Activated CD8-positive, alpha-beta memory T cell treated with anti-CD3 and anti-CD28 coated beads, Interleukin-2, amount 10 ng/mL, durations not matched to agents 7 days and 5 days (primary cell): ENCODE results near the gene MAN1B1. TPM values are rescaled to one million over a fixed set of nuclear protein-coding genes. Genes with fewer than 3 reads are reported as not detected.
"Not testable (repeated sequence)": the region's sequence is repeated elsewhere in the genome, so short reads cannot be mapped to it uniquely, and the experiment has no call there.

Source experiments
- ATAC-seq: fragments of 150-1000 bp; cut with Tn5 transposase; one replicate; pipeline ENCODE4 v1.10.0; 2021; ENCODE audit warnings: moderate library complexity
- CTCF ChIA-PET: fragments of 350-600 bp; sonication (Branson Sonifier 250); formaldehyde crosslinking; loops from one replicate; lab custom pipeline; 2021; ENCODE audit warnings: antibody characterized with exemption; lab: Charles Lee
- DNase-seq: peaks from one replicate; pipeline ENCODE4 v3.0.0-alpha.2; 2020
- H3K27ac Mint-ChIP-seq: one replicate; pipeline ENCODE4 v1.8.0; 2021; ENCODE audit warnings: mild to moderate bottlenecking, mixed read lengths
- H3K27me3 Mint-ChIP-seq: one replicate; pipeline ENCODE4 v1.8.0; 2021; ENCODE audit warnings: mixed read lengths
- H3K36me3 Mint-ChIP-seq: one replicate; pipeline ENCODE4 v1.8.0; 2021; ENCODE audit warnings: mild to moderate bottlenecking, mixed read lengths
- H3K4me1 Mint-ChIP-seq: one replicate; pipeline ENCODE4 v1.8.0; 2021; ENCODE audit warnings: mixed read lengths
- H3K4me3 Mint-ChIP-seq: one replicate; pipeline ENCODE4 v1.8.0; 2021; ENCODE audit warnings: mild to moderate bottlenecking, moderate library complexity, mixed read lengths
- H3K9me3 Mint-ChIP-seq: one replicate; pipeline ENCODE4 v1.8.0; 2022; ENCODE audit warnings: low read depth, mixed read lengths
- total RNA-seq, 2 experiments: library from RNA; stranded (reverse); gene quantifications; one replicate each; pipeline ENCODE4 v1.2.3, GENCODE V29; 2021

MAN1B1 gene
- total RNA-seq, 2 experiments from 2014 or later = 43.8 to 60.6 TPM

- Mint-ChIP-seq H3K4me3 (peak overlapping the region; percentile 83), H3K27me3 (no peaks in the 10 kb centered on the region), H3K9me3 (no peaks in the 10 kb centered on the region), H3K36me3 (peaks cover 5% of the 10 kb centered on the region), H3K27ac (peak overlapping the region; percentile 92), H3K4me1 (peaks cover 30% of the 10 kb centered on the region)
- ATAC-seq (no peak), DNase-seq (peak; percentile 69)
- CTCF ChIA-PET = interaction anchor here (0.7 to 6.6 kb wide), 16 partner anchors 9 to 174 kb away, joined by 3 to 32 read pairs (median 4); partner anchors contain the start of genes ANAPC2, DPP7, MAN1B1 and NRARP
These were observed 40.7 kb downstream of the MAN1B1 start for GRCh38 chr9:137127301-137128157.

- ATAC-seq = peak; percentile 2
- DNase-seq = peak; percentile 59
- Mint-ChIP-seq H3K4me3 (peak overlapping the region; percentile 83), H3K9me3 (no peaks in the 10 kb centered on the region), H3K36me3 (peaks cover 5% of the 10 kb centered on the region), H3K27ac (peak overlapping the region; percentile 92), H3K4me1 (peaks cover 28% of the 10 kb centered on the region), H3K27me3 (peaks cover 4% of the 10 kb centered on the region)
- CTCF ChIA-PET = interaction anchor here (0.7 to 6.6 kb wide), 19 partner anchors 10 to 174 kb away, joined by 3 to 32 read pairs (median 8); partner anchors contain the start of genes ANAPC2, CYSRT1, DPP7 and GRIN1
These were observed 41.5 kb downstream of the MAN1B1 start for GRCh38 chr9:137128158-137128861.

GRCh38 chr9:137128862-137129455 is 42.2 kb downstream of the MAN1B1 start:
- CTCF ChIA-PET = interaction anchor here (1.0 to 6.6 kb wide), 21 partner anchors 9 to 402 kb away, joined by 3 to 32 read pairs (median 8); partner anchors contain the start of genes AJM1, ANAPC2, CYSRT1 and DPP7
- Mint-ChIP-seq H3K27ac (peak overlapping the region; percentile 92), H3K4me3 (peak overlapping the region; percentile 83), H3K27me3 (peaks cover 4% of the 10 kb centered on the region), H3K4me1 (peaks cover 28% of the 10 kb centered on the region), H3K9me3 (no peaks in the 10 kb centered on the region), H3K36me3 (peaks cover 5% of the 10 kb centered on the region)
- DNase-seq = peak; percentile 55
- peak; percentile 4 for ATAC-seq

- peaks cover 7% of the 10 kb centered on the region for H3K27me3 Mint-ChIP-seq
- DNase-seq = peak; percentile 94
- H3K4me1 Mint-ChIP-seq = peaks cover 28% of the 10 kb centered on the region
- H3K27ac Mint-ChIP-seq = peak overlapping the region; percentile 81
- H3K36me3 Mint-ChIP-seq = peaks cover 5% of the 10 kb centered on the region
- no peaks in the 10 kb centered on the region for H3K9me3 Mint-ChIP-seq
- CTCF ChIA-PET = interaction anchor here (0.6 to 6.6 kb wide), 25 partner anchors 8 to 403 kb away, joined by 3 to 32 read pairs (median 5); partner anchors contain the start of genes AJM1, ANAPC2, CYSRT1 and DPP7
- peak overlapping the region; percentile 83 for H3K4me3 Mint-ChIP-seq
- ATAC-seq = peak; percentile 94
These were observed 42.8 kb downstream of the MAN1B1 start for GRCh38 chr9:137129456-137130175.

GRCh38 chr9:137130176-137130755 is 43.5 kb downstream of the MAN1B1 start:
- DNase-seq = no peak
- peak; percentile 22 for ATAC-seq
- Mint-ChIP-seq H3K27me3 (peaks cover 9% of the 10 kb centered on the region), H3K36me3 (peaks cover 5% of the 10 kb centered on the region), H3K4me1 (peaks cover 28% of the 10 kb centered on the region), H3K9me3 (no peaks in the 10 kb centered on the region), H3K27ac (peak overlapping the region; percentile 82), H3K4me3 (peak overlapping the region; percentile 74)
- CTCF ChIA-PET = interaction anchor here (0.6 to 6.6 kb wide), 25 partner anchors 8 to 403 kb away, joined by 3 to 32 read pairs (median 5); partner anchors contain the start of genes AJM1, ANAPC2, CYSRT1 and DPP7

GRCh38 chr9:137134191-137134590 is 47.4 kb downstream of the MAN1B1 start:
- Mint-ChIP-seq H3K27me3 (peaks cover 38% of the 10 kb centered on the region), H3K4me3 (no peak overlapping the region), H3K36me3 (no peaks in the 10 kb centered on the region), H3K27ac (no peak overlapping the region), H3K9me3 (no peaks in the 10 kb centered on the region), H3K4me1 (peaks cover 5% of the 10 kb centered on the region)
- DNase-seq (no peak), ATAC-seq (no peak)
- CTCF ChIA-PET = interaction anchor here (0.9 kb wide), 1 partner anchor 40 kb away, joined by 4 read pairs; no protein-coding TSS in a partner anchor

GRCh38 chr9:137135154-137135553 is 48.4 kb downstream of the MAN1B1 start:
- peaks cover 46% of the 10 kb centered on the region for H3K27me3 Mint-ChIP-seq
- H3K4me1 Mint-ChIP-seq, ATAC-seq, H3K9me3 Mint-ChIP-seq, H3K4me3 Mint-ChIP-seq, H3K36me3 Mint-ChIP-seq, DNase-seq, CTCF ChIA-PET, H3K27ac Mint-ChIP-seq: not testable (repeated sequence)

GRCh38 chr9:137136261-137136880 is 49.6 kb downstream of the MAN1B1 start:
- H3K9me3 Mint-ChIP-seq = no peaks in the 10 kb centered on the region
- peaks cover 4% of the 10 kb centered on the region for H3K4me1 Mint-ChIP-seq
- H3K27ac Mint-ChIP-seq = no peak overlapping the region
- DNase-seq (no peak), ATAC-seq (no peak)
- CTCF ChIA-PET = interaction anchor here (1.1 kb wide), 1 partner anchor 53 kb away, joined by 4 read pairs; the partner anchor contains the start of gene SSNA1
- H3K4me3 Mint-ChIP-seq = no peak overlapping the region
- H3K36me3 Mint-ChIP-seq = no peaks in the 10 kb centered on the region
- H3K27me3 Mint-ChIP-seq = peaks cover 58% of the 10 kb centered on the region

GRCh38 chr9:137136881-137137607 is 50.3 kb downstream of the MAN1B1 start:
- Mint-ChIP-seq H3K4me1 (peaks cover 4% of the 10 kb centered on the region), H3K27ac (no peak overlapping the region), H3K27me3 (peaks cover 62% of the 10 kb centered on the region), H3K36me3 (no peaks in the 10 kb centered on the region), H3K9me3 (no peaks in the 10 kb centered on the region), H3K4me3 (no peak overlapping the region)
- DNase-seq = no peak
- CTCF ChIA-PET = interaction anchor here (1.1 to 2.3 kb wide), 2 partner anchors 8 to 52 kb away, joined by 4 to 8 read pairs; partner anchors contain the start of gene SSNA1
- ATAC-seq = no peak

GRCh38 chr9:137138058-137138721 is 51.4 kb downstream of the MAN1B1 start:
- H3K27me3 Mint-ChIP-seq = peaks cover 64% of the 10 kb centered on the region
- no peaks in the 10 kb centered on the region for H3K9me3 Mint-ChIP-seq
- DNase-seq (no peak), ATAC-seq (peak; percentile 13)
- H3K27ac Mint-ChIP-seq = no peak overlapping the region
- peaks cover 4% of the 10 kb centered on the region for H3K4me1 Mint-ChIP-seq
- CTCF ChIA-PET = interaction anchor here (1.9 to 2.3 kb wide), 2 partner anchors 9 to 98 kb away, joined by 5 to 8 read pairs; no protein-coding TSS in a partner anchor
- H3K4me3 Mint-ChIP-seq = no peak overlapping the region
- no peaks in the 10 kb centered on the region for H3K36me3 Mint-ChIP-seq
